ENCODE measurements around the gene LKAAEAR1. TPM values are rescaled to one million over a fixed set of nuclear protein-coding genes. Genes with fewer than 3 reads are reported as not detected.

The LKAAEAR1 gene
- total RNA-seq, 1 donor from 2014 or later = not detected

DNA sequence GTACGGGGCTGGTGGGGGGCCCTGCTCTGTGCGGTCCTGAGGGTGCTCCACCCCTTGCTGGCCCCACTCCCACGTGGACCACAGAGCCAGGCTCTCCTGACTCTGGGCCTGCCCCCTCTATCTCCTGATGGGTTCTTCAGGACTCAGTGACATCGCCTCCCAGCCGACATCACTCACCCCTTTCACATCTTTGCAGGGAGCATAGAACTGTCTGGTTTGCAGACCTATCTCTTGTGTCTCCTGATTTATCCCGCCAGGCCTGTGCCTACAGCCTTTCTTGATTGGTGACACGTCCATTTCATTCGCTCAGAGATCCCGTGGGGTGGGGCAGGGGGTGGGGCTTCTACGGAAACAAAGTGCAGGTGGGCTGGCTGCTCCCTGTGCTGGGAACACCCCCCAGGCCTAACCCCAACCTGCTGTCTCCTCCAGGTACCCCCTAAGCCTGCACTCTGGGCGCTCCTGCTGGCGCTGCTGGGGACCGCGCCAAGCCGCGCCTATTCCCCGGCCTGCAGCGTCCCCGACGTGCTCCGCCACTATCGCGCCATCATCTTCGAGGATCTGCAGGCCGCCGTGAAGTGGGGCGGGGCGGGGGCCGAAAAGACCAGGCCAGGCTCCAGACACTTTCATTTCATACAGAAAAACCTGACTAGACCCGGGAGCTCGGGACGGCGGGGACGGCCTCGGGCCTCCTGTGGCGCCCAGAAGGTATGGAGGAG lies 46.5 kb downstream of the LKAAEAR1 start:
- TF ChIP-seq, protein P1, sequence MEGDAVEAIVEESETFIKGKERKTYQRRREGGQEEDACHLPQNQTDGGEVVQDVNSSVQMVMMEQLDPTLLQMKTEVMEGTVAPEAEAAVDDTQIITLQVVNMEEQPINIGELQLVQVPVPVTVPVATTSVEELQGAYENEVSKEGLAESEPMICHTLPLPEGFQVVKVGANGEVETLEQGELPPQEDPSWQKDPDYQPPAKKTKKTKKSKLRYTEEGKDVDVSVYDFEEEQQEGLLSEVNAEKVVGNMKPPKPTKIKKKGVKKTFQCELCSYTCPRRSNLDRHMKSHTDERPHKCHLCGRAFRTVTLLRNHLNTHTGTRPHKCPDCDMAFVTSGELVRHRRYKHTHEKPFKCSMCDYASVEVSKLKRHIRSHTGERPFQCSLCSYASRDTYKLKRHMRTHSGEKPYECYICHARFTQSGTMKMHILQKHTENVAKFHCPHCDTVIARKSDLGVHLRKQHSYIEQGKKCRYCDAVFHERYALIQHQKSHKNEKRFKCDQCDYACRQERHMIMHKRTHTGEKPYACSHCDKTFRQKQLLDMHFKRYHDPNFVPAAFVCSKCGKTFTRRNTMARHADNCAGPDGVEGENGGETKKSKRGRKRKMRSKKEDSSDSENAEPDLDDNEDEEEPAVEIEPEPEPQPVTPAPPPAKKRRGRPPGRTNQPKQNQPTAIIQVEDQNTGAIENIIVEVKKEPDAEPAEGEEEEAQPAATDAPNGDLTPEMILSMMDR (IDR thresholded peaks at IDR 0.05; ENCODE audit: insufficient read depth, low read depth, low read length) = no peak
- TF ChIP-seq EZH2 (IDR thresholded peaks at IDR 0.05; ENCODE audit: insufficient read depth, low read length) = peak; percentile 63
- H3K9ac ChIP-seq (ENCODE audit: low read length) = no peak overlapping the region
- H3K4me2 ChIP-seq (ENCODE audit: low read length) = no peak overlapping the region
- DNase-seq (ENCODE audit: low read depth) = no peak
- H3K4me3 Mint-ChIP-seq (ENCODE audit: unreplicated experiment) = no peak overlapping the region
- peaks cover 3% of the 10 kb centered on the region for H3K4me1 ChIP-seq (ENCODE audit: insufficient read depth, low read length)
- peaks cover 7% of the 10 kb centered on the region for H3K4me1 Mint-ChIP-seq (ENCODE audit: low read depth, unreplicated experiment)
- H2AFZ ChIP-seq (ENCODE audit: low read depth, low read length) = no peak overlapping the region
- no peaks in the 10 kb centered on the region for H3K36me3 ChIP-seq (ENCODE audit: insufficient read depth, low read length)
- no peak overlapping the region for H3K4me3 ChIP-seq (ENCODE audit: insufficient read depth, low read depth, low read length)
- H3K79me2 ChIP-seq (ENCODE audit: insufficient read depth, low read length) = no peaks in the 10 kb centered on the region
- peaks cover 9% of the 10 kb centered on the region for H3K36me3 Mint-ChIP-seq (ENCODE audit: low read depth, unreplicated experiment)
- H3K27ac ChIP-seq (ENCODE audit: low read depth, low read length) = no peak overlapping the region
- peak overlapping the region; percentile 26 for H3K27ac Mint-ChIP-seq (ENCODE audit: unreplicated experiment)
- H3K9me3 ChIP-seq (ENCODE audit: insufficient read depth, low read depth, low read length) = no peaks in the 10 kb centered on the region
- H3K9me3 Mint-ChIP-seq (ENCODE audit: unreplicated experiment) = peaks cover 2% of the 10 kb centered on the region
- H3K27me3 Mint-ChIP-seq (ENCODE audit: low read depth, unreplicated experiment) = peaks cover 14% of the 10 kb centered on the region
- H4K20me1 ChIP-seq (ENCODE audit: insufficient read depth, low read length) = peaks cover 32% of the 10 kb centered on the region
- no peak for FAIRE-seq
- H3K27me3 ChIP-seq (ENCODE audit: insufficient read depth, low read length) = peaks cover 35% of the 10 kb centered on the region

DNA sequence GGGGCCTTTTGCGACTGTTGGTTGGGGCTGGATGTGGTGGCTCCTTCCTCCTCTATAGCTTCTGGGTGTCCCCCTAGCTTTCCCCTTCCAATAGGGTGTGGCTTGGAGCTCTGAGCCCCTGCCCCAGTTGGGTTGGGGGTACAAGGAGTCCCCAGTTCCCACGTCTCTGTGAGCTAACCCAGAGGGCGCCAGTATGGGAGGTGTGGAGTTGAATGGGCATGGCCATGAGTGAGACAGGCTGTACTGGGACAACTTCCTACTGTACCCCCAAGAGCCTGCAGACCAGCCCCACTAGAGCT lies 47.0 kb downstream of the LKAAEAR1 start:
- peaks cover 14% of the 10 kb centered on the region for H3K27me3 Mint-ChIP-seq (ENCODE audit: low read depth, unreplicated experiment)
- no peak overlapping the region for H3K4me3 ChIP-seq (ENCODE audit: insufficient read depth, low read depth, low read length)
- H3K36me3 ChIP-seq (ENCODE audit: insufficient read depth, low read length) = no peaks in the 10 kb centered on the region
- H3K4me1 ChIP-seq (ENCODE audit: insufficient read depth, low read length) = peaks cover 3% of the 10 kb centered on the region
- peaks cover 32% of the 10 kb centered on the region for H4K20me1 ChIP-seq (ENCODE audit: insufficient read depth, low read length)
- no peaks in the 10 kb centered on the region for H3K9me3 ChIP-seq (ENCODE audit: insufficient read depth, low read depth, low read length)
- DNase-seq (ENCODE audit: low read depth) (no peak), FAIRE-seq (no peak)
- H2AFZ ChIP-seq (ENCODE audit: low read depth, low read length) = no peak overlapping the region
- no peak overlapping the region for H3K27ac ChIP-seq (ENCODE audit: low read depth, low read length)
- H3K9me3 Mint-ChIP-seq (ENCODE audit: unreplicated experiment) = peaks cover 2% of the 10 kb centered on the region
- peaks cover 31% of the 10 kb centered on the region for H3K27me3 ChIP-seq (ENCODE audit: insufficient read depth, low read length)
- H3K4me1 Mint-ChIP-seq (ENCODE audit: low read depth, unreplicated experiment) = peaks cover 7% of the 10 kb centered on the region
- peaks cover 9% of the 10 kb centered on the region for H3K36me3 Mint-ChIP-seq (ENCODE audit: low read depth, unreplicated experiment)
- H3K4me3 Mint-ChIP-seq (ENCODE audit: unreplicated experiment) = no peak overlapping the region
- H3K27ac Mint-ChIP-seq (ENCODE audit: unreplicated experiment) = no peak overlapping the region
- no peak for TF ChIP-seq EZH2 (IDR thresholded peaks at IDR 0.05; ENCODE audit: insufficient read depth, low read length)
- TF ChIP-seq, protein P1 (IDR thresholded peaks at IDR 0.05; ENCODE audit: insufficient read depth, low read depth, low read length) = no peak
- H3K79me2 ChIP-seq (ENCODE audit: insufficient read depth, low read length) = no peaks in the 10 kb centered on the region
- no peak overlapping the region for H3K4me2 ChIP-seq (ENCODE audit: low read length)
- H3K9ac ChIP-seq (ENCODE audit: low read length) = no peak overlapping the region
